Measurements from ENCODE around the gene OSMR. TPM values are rescaled to one million over a fixed set of nuclear protein-coding genes. Genes with fewer than 3 reads are reported as not detected.

OSMR gene
- total and polyA plus RNA-seq, 2 donors (not counting 1 experiment from before 2014, with no cell fraction given): not detected

- Mint-ChIP-seq H3K9me3 (ENCODE audit: insufficient read depth) (no peaks in the 10 kb centered on the region), H3K27ac (no peak overlapping the region), H3K27me3 (no peaks in the 10 kb centered on the region), H3K4me3 (no peak overlapping the region), H3K4me1 (no peaks in the 10 kb centered on the region)
- no peaks in the 10 kb centered on the region for H4K20me1 ChIP-seq (ENCODE audit: control insufficient read depth, insufficient read depth, low read length, poor library complexity, severe bottlenecking)
- H3K27ac ChIP-seq (ENCODE audit: low read length in 2 of 2): no peak overlapping the region
- DNase-seq (no peak), ATAC-seq (ENCODE audit: low read depth) (no peak)
- no peaks in the 10 kb centered on the region for H3K9me3 ChIP-seq (ENCODE audit: control extremely low read depth in 1 of 3, control insufficient read depth in 2 of 3, insufficient read depth in 1 of 3, low read length in 2 of 3)
- H3K9ac ChIP-seq (ENCODE audit: low read length): no peak overlapping the region
- intact Hi-C loops (cut with micrococcal nuclease): no loop called here
- TF ChIP-seq EZH2 (IDR thresholded peaks at IDR 0.05; ENCODE audit: borderline replicate concordance, insufficient read depth, low read depth, low read length, poor library complexity, severe bottlenecking) (no peak), CTCF (IDR thresholded peaks at IDR 0.05) (no peak)
- no peaks in the 10 kb centered on the region for H3K4me1 ChIP-seq (ENCODE audit: control insufficient read depth in 2 of 2, insufficient read depth in 2 of 2, low read length in 2 of 2)
- H3K79me2 ChIP-seq (ENCODE audit: control insufficient read depth, insufficient read depth, low read length): no peaks in the 10 kb centered on the region
- H3K4me3 ChIP-seq (ENCODE audit: control extremely low read depth in 1 of 5, extremely low read depth in 1 of 5, insufficient read depth in 1 of 5, low read depth in 2 of 5, low read length in 4 of 5): no peak overlapping the region
- no peak overlapping the region for H2AFZ ChIP-seq (ENCODE audit: insufficient read depth, low read depth, low read length, poor library complexity, severe bottlenecking)
- no CpG with 5 or more reads among the region's 1 CpG for WGBS (ENCODE audit: insufficient coverage)
- ChIA-PET POLR2A (no interaction called here), CTCF (no interaction called here)
- H3K27me3 ChIP-seq (replicated peaks in 1 of 4; ENCODE audit: control extremely low read depth in 1 of 4, control insufficient read depth in 3 of 4, insufficient read depth in 4 of 4, low read length in 3 of 4): no peaks in the 10 kb centered on the region
- H3K36me3 ChIP-seq (replicated peaks in 1 of 2; ENCODE audit: control extremely low read depth in 1 of 2, control insufficient read depth in 1 of 2, extremely low read depth in 1 of 2, insufficient read depth in 2 of 2, low read length in 1 of 2): peaks cover 8 to 22% of the 10 kb centered on the region in 2 experiments
- no peak overlapping the region for H3K4me2 ChIP-seq (replicated peaks; ENCODE audit: low read depth, low read length, poor library complexity, severe bottlenecking)
These were observed 92.6 kb downstream of the OSMR start for GRCh38 chr5:38938424-38938823.

GRCh38 chr5:38938973-38939372 lies 93.2 kb downstream of the OSMR start:
- no peak overlapping the region for H3K9ac ChIP-seq (ENCODE audit: low read length)
- Mint-ChIP-seq H3K4me1 (no peaks in the 10 kb centered on the region), H3K27ac (no peak overlapping the region), H3K9me3 (ENCODE audit: insufficient read depth) (no peaks in the 10 kb centered on the region), H3K4me3 (no peak overlapping the region), H3K27me3 (no peaks in the 10 kb centered on the region)
- no peaks in the 10 kb centered on the region for H3K9me3 ChIP-seq (ENCODE audit: control extremely low read depth in 1 of 3, control insufficient read depth in 2 of 3, insufficient read depth in 1 of 3, low read length in 2 of 3)
- H3K4me1 ChIP-seq (ENCODE audit: control insufficient read depth in 2 of 2, insufficient read depth in 2 of 2, low read length in 2 of 2): no peaks in the 10 kb centered on the region
- CTCF ChIA-PET: no interaction called here
- no peak for TF ChIP-seq EZH2 (IDR thresholded peaks at IDR 0.05; ENCODE audit: borderline replicate concordance, insufficient read depth, low read depth, low read length, poor library complexity, severe bottlenecking)
- TF ChIP-seq CTCF (IDR thresholded peaks at IDR 0.05): no peak
- no peak overlapping the region for H3K4me3 ChIP-seq (ENCODE audit: control extremely low read depth in 1 of 5, extremely low read depth in 1 of 5, insufficient read depth in 1 of 5, low read depth in 2 of 5, low read length in 4 of 5)
- no CpG with 5 or more reads among the region's 1 CpG for WGBS (ENCODE audit: insufficient coverage)
- no peak overlapping the region for H3K4me2 ChIP-seq (replicated peaks; ENCODE audit: low read depth, low read length, poor library complexity, severe bottlenecking)
- no peak for ATAC-seq (ENCODE audit: low read depth)
- H3K27ac ChIP-seq (ENCODE audit: low read length in 2 of 2): no peak overlapping the region
- no peaks in the 10 kb centered on the region for H3K79me2 ChIP-seq (ENCODE audit: control insufficient read depth, insufficient read depth, low read length)
- H2AFZ ChIP-seq (ENCODE audit: insufficient read depth, low read depth, low read length, poor library complexity, severe bottlenecking): no peak overlapping the region
- POLR2A ChIA-PET: no interaction called here
- intact Hi-C loops (cut with micrococcal nuclease): no loop called here
- no peak for DNase-seq
- no peaks in the 10 kb centered on the region for H4K20me1 ChIP-seq (ENCODE audit: control insufficient read depth, insufficient read depth, low read length, poor library complexity, severe bottlenecking)
- peaks cover 8 to 22% of the 10 kb centered on the region in 2 experiments for H3K36me3 ChIP-seq (replicated peaks in 1 of 2; ENCODE audit: control extremely low read depth in 1 of 2, control insufficient read depth in 1 of 2, extremely low read depth in 1 of 2, insufficient read depth in 2 of 2, low read length in 1 of 2)
- H3K27me3 ChIP-seq (replicated peaks in 1 of 4; ENCODE audit: control extremely low read depth in 1 of 4, control insufficient read depth in 3 of 4, insufficient read depth in 4 of 4, low read length in 3 of 4): no peaks in the 10 kb centered on the region
